GM12864 (cell line): ENCODE data around the gene OPHN1.
"Not testable (repeated sequence)": the region's sequence is repeated elsewhere in the genome, so short reads cannot be mapped to it uniquely, and the experiment has no call there.

Source experiments
- DNase-seq: peaks from one replicate; pipeline ENCODE4 v3.0.0-alpha.2; 2011; ENCODE audit warnings: low read depth
- H3K4me3 ChIP-seq: 2 replicates; pipeline ENCODE4 v1.5.1; 2011; ENCODE audit warnings: mild to moderate bottlenecking, low read depth, low read length, control low read depth
- TF ChIP-seq, protein P1 (sequence below): IDR thresholded peaks from 2 replicates; pipeline ENCODE4 v1.5.1; 2011; ENCODE audit warnings: low read depth, mild to moderate bottlenecking, moderate library complexity, low read length, control low read depth, inconsistent platforms; ENCODE audit errors: missing control alignments

The OPHN1 gene

DNA sequence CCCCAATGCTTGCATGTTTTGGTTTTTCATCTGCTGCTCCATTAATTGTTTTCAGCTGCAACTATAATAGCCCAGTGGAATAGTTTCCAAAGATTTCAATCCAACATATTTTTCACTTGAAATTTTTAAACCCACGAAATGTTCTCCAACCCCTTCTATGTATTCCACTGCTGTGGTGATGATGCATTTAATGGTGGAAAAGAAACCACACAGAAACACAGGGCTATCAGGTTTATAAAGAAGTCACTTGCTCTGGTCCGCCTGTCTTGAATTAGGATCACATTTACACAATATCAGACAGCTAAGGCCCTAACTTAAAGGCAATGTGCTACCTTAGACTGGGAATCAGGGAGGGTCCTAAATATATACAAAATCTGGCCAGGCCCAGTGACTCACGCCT lies 35.0 kb downstream of the OPHN1 start:
- TF ChIP-seq, protein P1, sequence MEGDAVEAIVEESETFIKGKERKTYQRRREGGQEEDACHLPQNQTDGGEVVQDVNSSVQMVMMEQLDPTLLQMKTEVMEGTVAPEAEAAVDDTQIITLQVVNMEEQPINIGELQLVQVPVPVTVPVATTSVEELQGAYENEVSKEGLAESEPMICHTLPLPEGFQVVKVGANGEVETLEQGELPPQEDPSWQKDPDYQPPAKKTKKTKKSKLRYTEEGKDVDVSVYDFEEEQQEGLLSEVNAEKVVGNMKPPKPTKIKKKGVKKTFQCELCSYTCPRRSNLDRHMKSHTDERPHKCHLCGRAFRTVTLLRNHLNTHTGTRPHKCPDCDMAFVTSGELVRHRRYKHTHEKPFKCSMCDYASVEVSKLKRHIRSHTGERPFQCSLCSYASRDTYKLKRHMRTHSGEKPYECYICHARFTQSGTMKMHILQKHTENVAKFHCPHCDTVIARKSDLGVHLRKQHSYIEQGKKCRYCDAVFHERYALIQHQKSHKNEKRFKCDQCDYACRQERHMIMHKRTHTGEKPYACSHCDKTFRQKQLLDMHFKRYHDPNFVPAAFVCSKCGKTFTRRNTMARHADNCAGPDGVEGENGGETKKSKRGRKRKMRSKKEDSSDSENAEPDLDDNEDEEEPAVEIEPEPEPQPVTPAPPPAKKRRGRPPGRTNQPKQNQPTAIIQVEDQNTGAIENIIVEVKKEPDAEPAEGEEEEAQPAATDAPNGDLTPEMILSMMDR, result no peak
- no peak overlapping the region for H3K4me3 ChIP-seq
- no peak for DNase-seq

DNA sequence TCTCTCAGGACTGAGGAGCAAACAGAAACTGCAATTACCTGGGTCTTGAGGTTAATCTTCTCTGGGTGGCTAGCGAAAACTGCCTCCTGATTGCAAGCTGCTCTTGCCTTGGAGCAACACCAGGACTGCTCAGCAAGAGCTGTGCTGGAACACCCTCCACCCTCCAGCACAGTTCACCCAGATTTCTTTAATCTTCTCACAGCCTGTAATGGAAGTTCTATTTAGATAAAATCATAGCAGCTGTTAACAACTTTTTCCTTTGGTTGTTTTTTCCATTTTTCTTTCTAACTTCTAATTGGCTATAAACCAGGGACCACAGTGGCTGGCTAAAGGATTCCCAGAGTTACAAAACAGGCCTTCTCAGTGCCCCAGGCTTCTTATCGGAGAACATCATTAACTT lies 36.3 kb downstream of the OPHN1 start:
- no peak overlapping the region for H3K4me3 ChIP-seq
- DNase-seq, result no peak
- TF ChIP-seq, protein P1, result no peak

DNA sequence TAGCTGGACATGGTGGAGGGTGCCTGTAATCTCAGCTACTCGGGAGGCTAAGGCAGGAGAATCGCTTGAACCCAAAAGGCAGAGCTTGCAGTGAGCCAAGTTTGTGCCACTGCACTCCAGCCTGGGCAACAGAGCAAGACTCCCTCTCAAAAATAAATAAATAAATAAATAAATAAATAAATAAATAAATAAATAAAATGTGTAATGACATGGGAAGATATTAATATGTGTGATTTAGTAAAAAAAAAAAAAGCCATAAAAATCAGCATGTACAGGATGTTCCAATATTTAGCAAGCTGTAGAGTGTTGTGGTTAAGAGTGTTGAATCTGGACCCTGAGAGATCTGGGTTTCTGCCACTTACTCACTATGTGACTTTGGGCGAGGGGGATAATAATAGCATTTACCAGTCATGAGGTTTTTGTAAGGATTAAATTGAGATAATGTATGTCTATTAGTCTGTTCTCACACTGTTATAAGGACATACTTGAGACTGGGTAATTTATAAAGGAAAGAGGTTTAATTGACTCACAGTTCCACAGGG lies 43.8 kb downstream of the OPHN1 start:
- DNase-seq, H3K4me3 ChIP-seq: not testable (repeated sequence)

DNA sequence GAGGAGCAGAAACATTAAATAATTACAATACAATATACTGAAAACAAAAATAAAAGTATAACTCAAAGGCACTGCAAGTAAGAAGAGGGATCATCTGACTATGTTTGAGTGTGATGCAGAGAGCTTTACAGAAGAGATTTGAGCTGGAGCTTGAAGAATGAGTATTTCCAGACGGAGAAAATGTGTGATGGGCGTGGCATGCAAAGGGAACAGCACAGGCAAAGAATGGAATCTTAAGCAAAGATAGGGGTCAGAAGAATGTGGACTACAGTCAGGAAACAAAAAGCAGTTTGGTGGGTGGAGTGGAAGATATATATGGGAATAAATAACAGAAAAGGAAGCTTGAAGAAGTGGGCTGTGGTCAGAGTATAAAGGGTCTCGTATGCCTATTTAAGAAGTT lies 45.5 kb downstream of the OPHN1 start:
- DNase-seq, result no peak
- H3K4me3 ChIP-seq, result no peak overlapping the region
- TF ChIP-seq, protein P1, result no peak

DNA sequence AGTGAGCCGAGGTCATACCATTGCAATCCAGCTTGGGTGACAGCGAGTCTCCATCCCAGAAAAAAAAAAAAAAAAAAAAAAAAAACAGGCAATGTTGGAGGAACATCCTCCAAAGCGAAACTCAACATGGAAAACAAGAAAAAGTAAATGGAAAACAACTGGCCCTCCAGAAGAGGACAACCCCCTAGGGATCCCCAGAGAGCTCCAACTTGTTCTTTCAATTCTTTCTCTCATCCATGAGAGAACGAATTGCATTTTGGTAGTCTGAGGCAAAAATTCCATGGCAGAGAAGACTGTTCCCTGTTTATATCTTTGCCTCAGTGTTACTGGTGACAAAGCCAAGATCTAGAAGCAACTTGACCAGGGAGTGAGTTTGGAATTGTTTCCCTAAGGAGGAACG lies 49.8 kb downstream of the OPHN1 start:
- no peak for DNase-seq
- TF ChIP-seq, protein P1, result no peak
- H3K4me3 ChIP-seq, result no peak overlapping the region

DNA sequence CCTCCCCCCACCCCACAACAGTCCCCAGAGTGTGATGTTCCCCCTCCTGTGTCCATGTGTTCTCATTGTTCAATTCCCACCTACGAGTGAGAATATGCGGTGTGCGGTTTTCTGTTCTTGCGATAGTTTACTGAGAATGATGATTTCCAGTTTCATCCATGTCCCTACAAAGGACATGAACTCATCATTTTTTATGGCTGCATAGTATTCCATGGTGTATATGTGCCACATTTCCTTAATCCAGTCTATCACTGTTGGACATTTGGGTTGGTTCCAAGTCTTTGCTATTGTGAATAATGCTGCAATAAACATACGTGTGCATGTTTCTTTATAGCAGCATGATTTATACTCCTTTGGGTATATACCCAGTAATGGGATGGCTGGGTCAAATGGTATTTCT lies 55.7 kb downstream of the OPHN1 start:
- DNase-seq, H3K4me3 ChIP-seq: not testable (repeated sequence)

DNA sequence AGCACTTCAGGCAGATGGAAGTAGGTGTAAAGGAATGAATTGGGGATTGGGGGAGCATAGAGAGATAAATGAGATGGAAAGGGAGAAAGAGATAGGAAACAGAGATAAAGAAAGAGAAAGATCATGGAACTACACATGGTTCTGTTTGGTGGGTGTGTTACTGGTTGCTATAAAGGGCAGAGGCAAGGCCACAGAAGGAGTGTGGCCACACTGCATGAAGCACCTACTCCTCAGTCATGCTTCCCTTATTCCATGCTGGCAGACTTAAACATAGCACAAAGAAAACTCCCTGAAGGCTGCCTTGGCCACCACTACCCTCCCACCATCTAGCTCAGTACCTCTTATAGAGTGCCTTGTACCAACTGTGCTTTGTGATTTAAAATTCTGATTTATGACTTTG lies 56.9 kb downstream of the OPHN1 start:
- no peak overlapping the region for H3K4me3 ChIP-seq
- TF ChIP-seq, protein P1, result no peak
- no peak for DNase-seq

DNA sequence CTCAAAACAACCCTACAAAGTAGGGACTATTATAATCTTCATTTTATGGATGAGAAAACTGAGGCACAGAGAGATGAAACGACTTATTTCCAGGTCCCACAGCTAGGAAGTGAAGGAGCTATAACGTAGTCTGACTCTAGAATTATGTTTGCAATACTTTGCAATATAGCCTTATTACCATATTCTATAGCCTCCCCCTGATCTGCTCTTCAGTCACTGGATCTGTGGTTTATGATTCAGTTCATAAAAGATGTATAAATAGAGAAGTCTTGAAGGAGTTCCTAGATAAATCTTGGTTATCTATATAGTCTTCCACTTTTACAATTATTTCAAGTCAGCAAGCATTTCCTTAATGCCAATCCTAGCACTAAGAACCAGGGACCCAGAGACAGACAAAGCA lies 57.5 kb downstream of the OPHN1 start:
- no peak for DNase-seq
- H3K4me3 ChIP-seq, result no peak overlapping the region

More for the DNA sequence above, 57.5 kb downstream of the OPHN1 start:
- TF ChIP-seq, protein P1, result no peak
